ENCODE measurements around the gene VSX2.

DNA sequence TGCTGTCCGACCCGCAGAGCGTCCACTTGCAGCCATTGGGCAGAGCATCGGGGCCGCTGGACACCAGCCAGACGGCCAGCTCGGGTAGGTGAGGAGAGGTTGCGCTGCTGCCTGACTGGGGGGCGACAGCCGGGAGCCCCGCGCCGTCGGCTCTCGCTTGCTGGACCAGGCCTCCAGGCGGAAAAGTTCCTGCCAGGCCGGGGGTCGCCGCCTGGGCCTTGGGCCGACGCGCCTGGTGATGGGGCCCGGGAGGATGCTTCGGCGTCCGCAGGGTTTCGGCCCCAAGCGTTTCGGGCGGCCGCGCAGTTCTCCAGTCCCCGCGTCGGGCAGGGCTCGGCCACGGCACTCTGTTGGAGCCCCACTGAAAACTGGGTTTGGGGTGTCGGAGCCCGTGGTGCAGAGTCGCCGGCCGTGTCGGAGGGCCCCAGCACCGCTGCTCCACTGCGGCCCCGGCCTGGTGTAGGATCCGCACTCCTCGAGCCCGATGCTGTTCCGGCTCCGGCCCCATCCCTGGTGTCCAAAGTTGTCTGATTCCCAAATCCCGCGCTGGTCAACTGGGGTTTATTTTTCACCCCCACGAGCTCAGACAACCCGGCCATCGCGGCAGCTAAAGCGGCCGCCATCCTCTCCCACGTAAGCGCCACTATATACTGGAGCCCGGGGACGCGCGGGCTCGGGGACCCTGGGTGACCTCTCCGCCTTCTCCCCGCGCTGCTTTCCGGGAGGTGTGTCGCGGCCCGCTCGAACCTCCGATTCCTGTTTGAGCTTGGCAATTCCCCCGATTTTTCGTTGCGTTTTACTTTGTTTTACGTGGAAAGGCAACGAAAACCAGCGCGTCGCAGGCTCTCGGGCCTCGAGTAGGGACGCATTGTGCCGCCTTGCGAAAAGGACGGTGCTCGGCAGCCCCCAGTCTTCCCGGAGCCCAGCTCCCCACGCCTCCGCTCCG, 872 bp downstream of the VSX2 start:
- TF ChIP-seq SRY (CRISPR knock-in tag; IDR thresholded peaks at IDR 0.05) (no peak), ZNF792 (CRISPR knock-in tag; IDR thresholded peaks at IDR 0.05) (no peak)
- TF ChIP-seq, protein P1, sequence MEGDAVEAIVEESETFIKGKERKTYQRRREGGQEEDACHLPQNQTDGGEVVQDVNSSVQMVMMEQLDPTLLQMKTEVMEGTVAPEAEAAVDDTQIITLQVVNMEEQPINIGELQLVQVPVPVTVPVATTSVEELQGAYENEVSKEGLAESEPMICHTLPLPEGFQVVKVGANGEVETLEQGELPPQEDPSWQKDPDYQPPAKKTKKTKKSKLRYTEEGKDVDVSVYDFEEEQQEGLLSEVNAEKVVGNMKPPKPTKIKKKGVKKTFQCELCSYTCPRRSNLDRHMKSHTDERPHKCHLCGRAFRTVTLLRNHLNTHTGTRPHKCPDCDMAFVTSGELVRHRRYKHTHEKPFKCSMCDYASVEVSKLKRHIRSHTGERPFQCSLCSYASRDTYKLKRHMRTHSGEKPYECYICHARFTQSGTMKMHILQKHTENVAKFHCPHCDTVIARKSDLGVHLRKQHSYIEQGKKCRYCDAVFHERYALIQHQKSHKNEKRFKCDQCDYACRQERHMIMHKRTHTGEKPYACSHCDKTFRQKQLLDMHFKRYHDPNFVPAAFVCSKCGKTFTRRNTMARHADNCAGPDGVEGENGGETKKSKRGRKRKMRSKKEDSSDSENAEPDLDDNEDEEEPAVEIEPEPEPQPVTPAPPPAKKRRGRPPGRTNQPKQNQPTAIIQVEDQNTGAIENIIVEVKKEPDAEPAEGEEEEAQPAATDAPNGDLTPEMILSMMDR (CRISPR knock-in tag; IDR thresholded peaks at IDR 0.05) = no peak

Data from HepG2 (cell line).